Suprapubic skin (tissue), 4 donors: ENCODE measurements around the gene SLC7A11. TPM values are rescaled to one million over a fixed set of nuclear protein-coding genes. Genes with fewer than 3 reads are reported as not detected.

Experiments
- DNase-seq, 2 donors: peaks; one replicate each; pipeline ENCODE4 v3.0.0-alpha.2; 2019; ENCODE audit warnings: low spot score in 2 of 2
- H3K27ac ChIP-seq: fragments of 200-600 bp; sonication (generic); one replicate; pipeline ENCODE4 v1.5.1; 2019
- H3K27me3 ChIP-seq: fragments of 200-600 bp; sonication (generic); one replicate; pipeline ENCODE4 v1.5.1; 2019
- H3K36me3 ChIP-seq: fragments of 200-600 bp; sonication (generic); one replicate; pipeline ENCODE4 v1.5.1; 2019
- H3K4me1 ChIP-seq: fragments of 200-600 bp; sonication (generic); one replicate; pipeline ENCODE4 v1.5.1; 2019
- H3K4me3 ChIP-seq: fragments of 200-600 bp; sonication (generic); one replicate; pipeline ENCODE4 v1.5.1; 2019; ENCODE audit warnings: mild to moderate bottlenecking
- H3K9me3 ChIP-seq: fragments of 200-600 bp; sonication (generic); one replicate; pipeline ENCODE4 v1.5.1; 2019
- CTCF ChIP-seq, 2 donors: fragments of 200-600 bp in 1 of 2; fragments of 450-650 bp in 1 of 2; sonication (generic) in 1 of 2; IDR thresholded peaks; one replicate each; pipeline ENCODE4 v1.5.1; 2016 to 2019; ENCODE audit warnings: antibody characterized with exemption in 2 of 2, mild to moderate bottlenecking in 1 of 2, moderate library complexity in 1 of 2
- EP300 ChIP-seq: sonication (generic); formaldehyde crosslinking; IDR thresholded peaks from one replicate; pipeline ENCODE4 v1.6.1; 2017; ENCODE audit warnings: antibody characterized with exemption
- POLR2A ChIP-seq, 2 donors: fragments of 450-650 bp; IDR thresholded peaks; one replicate each; pipeline ENCODE4 v1.6.1; 2017; ENCODE audit warnings: antibody characterized with exemption in 2 of 2, mild to moderate bottlenecking in 2 of 2, moderate library complexity in 2 of 2
- POLR2AphosphoS5 ChIP-seq, 3 donors: sonication (generic); formaldehyde crosslinking; IDR thresholded peaks; one replicate each; pipeline ENCODE4 v1.6.1; 2017; ENCODE audit warnings: antibody characterized with exemption in 3 of 3
- WGBS: methylation state at CpG from one replicate; pipeline ENCODE4 v1.1.5; 2018; 5-methylcytosine and 5-hydroxymethylcytosine counted together
- total RNA-seq, 4 donors: library from RNA; depleted of rRNA; stranded (reverse); fragments of >200 nt; gene quantifications; one replicate each; pipeline ENCODE4 v1.1.0, GENCODE V29; 2016

SLC7A11 gene
- total RNA-seq, 4 donors from 2014 or later = 0.48 to 2.1 (median 1.2) TPM

DNA sequence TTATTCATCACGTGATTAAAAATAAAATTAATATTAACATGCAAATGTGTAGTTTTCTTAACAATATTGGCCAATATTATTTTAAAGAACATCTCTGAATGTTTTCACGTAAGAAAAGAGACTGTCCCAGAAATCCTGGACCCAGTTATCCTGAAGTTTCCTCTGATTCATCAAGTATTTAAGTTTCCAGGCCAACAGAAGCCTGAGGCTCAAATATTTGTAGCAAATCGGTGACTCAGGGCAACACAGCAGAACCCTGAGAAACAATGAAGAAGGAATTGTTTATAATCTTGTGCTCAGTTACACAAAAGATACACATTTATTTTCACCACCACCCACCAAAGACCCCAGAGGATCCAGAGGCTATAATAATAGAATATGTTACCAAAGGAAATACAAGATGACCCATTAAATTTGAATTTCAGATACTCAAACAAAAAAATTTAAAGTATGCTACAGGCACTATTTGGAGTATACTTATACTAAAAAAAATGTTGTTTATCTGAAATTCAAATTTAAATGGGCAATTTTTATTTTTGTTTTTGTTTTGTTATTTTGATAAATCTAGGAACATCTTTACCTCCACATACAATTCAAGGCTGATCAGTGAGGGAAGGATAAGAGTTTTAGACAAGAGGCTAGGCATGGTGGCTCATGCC, 33.9 kb upstream of the SLC7A11 start:
- H3K27ac ChIP-seq = no peak overlapping the region
- H3K27me3 ChIP-seq = no peaks in the 10 kb centered on the region

DNA sequence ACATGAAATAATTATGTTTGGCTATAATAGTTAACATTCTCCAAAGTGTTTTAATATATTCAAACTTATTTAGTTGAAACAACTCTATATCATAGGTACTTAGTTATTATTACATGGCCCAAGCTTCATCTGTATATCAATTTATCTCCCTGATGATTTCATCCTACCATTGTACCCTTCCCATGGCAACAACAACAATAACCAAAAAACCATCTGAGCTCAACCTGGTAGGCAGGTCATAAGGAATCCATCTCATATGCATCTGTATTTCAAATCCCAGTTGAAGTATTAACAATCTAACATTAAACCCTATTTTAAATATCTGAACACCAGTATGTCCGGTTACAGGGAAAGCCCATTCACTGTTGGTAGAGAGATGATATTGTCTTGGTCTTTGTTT, 33.1 kb upstream of the SLC7A11 start:
- Histone ChIP-seq H3K4me3 (no peak overlapping the region), H3K9me3 (no peaks in the 10 kb centered on the region), H3K27me3 (no peaks in the 10 kb centered on the region), H3K4me1 (peaks cover 8% of the 10 kb centered on the region), H3K36me3 (no peaks in the 10 kb centered on the region), H3K27ac (no peak overlapping the region)
- TF ChIP-seq CTCF (IDR thresholded peaks at IDR 0.05) = no peak
- TF ChIP-seq POLR2A (IDR thresholded peaks at IDR 0.05) = no peak
- no peak for TF ChIP-seq POLR2AphosphoS5 (IDR thresholded peaks at IDR 0.05)
- TF ChIP-seq EP300 = no peak
- 87% methylated on average over 1 of the region's 1 CpG for WGBS
- DNase-seq = no peak

More for the DNA sequence above, 33.9 kb upstream of the SLC7A11 start:
- Histone ChIP-seq H3K9me3 (no peaks in the 10 kb centered on the region), H3K4me3 (no peak overlapping the region), H3K36me3 (no peaks in the 10 kb centered on the region), H3K4me1 (peaks cover 8% of the 10 kb centered on the region)
- 30% methylated on average over 3 of the region's 3 CpGs for WGBS
- TF ChIP-seq POLR2AphosphoS5 (IDR thresholded peaks at IDR 0.05) (no peak), CTCF (IDR thresholded peaks at IDR 0.05) (no peak), EP300 (no peak), POLR2A (IDR thresholded peaks at IDR 0.05) (no peak)
- DNase-seq = no peak

GRCh38 chr4:138269175-138269574, 27.0 kb upstream of the SLC7A11 start:
- DNase-seq = no peak
- TF ChIP-seq CTCF (IDR thresholded peaks at IDR 0.05) (no peak), EP300 (no peak), POLR2AphosphoS5 (IDR thresholded peaks at IDR 0.05) (no peak), POLR2A (IDR thresholded peaks at IDR 0.05) (no peak)

DNA sequence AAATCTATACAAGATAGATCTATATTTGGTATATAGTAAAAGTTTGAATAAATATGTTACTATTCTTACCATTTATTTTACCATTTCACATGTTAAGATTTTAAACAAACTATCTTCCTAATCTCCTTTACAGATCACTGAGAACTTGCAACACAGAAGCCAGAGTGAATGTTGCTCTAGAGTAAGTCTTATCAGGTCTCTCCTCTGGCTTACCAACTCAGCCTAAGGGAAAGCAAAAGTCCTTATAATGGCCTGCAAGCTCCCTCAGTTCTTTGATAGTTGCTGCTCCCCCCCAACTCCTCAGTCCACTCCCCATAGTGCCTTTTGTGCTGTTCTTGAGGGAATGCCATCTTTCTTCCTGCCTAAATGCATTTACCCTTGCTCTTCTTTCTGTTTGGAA, 25.7 kb upstream of the SLC7A11 start:
- DNase-seq = no peak
- no peaks in the 10 kb centered on the region for H3K36me3 ChIP-seq
- H3K4me1 ChIP-seq = no peaks in the 10 kb centered on the region
- H3K9me3 ChIP-seq = no peaks in the 10 kb centered on the region
- no peak for TF ChIP-seq CTCF (IDR thresholded peaks at IDR 0.05)
- no peak for TF ChIP-seq POLR2AphosphoS5 (IDR thresholded peaks at IDR 0.05)
- TF ChIP-seq POLR2A (IDR thresholded peaks at IDR 0.05) = no peak
- TF ChIP-seq EP300 = no peak
- H3K27ac ChIP-seq = no peak overlapping the region
- H3K27me3 ChIP-seq = no peaks in the 10 kb centered on the region
- H3K4me3 ChIP-seq = no peak overlapping the region

More at GRCh38 chr4:138269175-138269574, 27.0 kb upstream of the SLC7A11 start:
- Histone ChIP-seq H3K36me3 (no peaks in the 10 kb centered on the region), H3K4me1 (no peaks in the 10 kb centered on the region), H3K27ac (no peak overlapping the region), H3K27me3 (no peaks in the 10 kb centered on the region), H3K9me3 (no peaks in the 10 kb centered on the region), H3K4me3 (no peak overlapping the region)

DNA sequence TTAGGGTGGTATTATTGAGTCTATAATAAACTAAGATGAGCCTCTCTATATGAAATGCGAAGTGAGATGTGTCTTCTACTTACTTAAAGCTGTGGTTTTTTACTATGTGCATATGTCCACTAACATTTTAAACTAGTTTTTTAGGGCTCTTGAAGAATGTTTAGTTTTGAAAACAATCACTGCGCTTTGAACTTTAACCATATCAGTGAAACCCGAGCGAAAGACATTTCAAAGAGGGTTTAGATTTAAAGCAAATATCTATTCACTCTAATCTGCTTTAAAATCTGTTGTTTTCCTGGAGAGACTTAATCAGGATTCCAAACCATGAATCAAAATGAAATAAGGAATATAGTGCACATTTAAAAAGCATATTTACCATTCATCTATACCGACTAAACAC, 24.8 kb upstream of the SLC7A11 start:
- TF ChIP-seq CTCF (IDR thresholded peaks at IDR 0.05) (no peak), EP300 (no peak), POLR2AphosphoS5 (IDR thresholded peaks at IDR 0.05) (no peak), POLR2A (IDR thresholded peaks at IDR 0.05) (no peak)
- H3K9me3 ChIP-seq = no peaks in the 10 kb centered on the region
- no peaks in the 10 kb centered on the region for H3K27me3 ChIP-seq
- no peaks in the 10 kb centered on the region for H3K4me1 ChIP-seq
- no peak overlapping the region for H3K27ac ChIP-seq
- WGBS = 82% methylated on average over 5 of the region's 5 CpGs
- no peak overlapping the region for H3K4me3 ChIP-seq
- H3K36me3 ChIP-seq = no peaks in the 10 kb centered on the region
- no peak for DNase-seq
